GM19193 (cell line): ENCODE results near the gene TRA2B.

Source experiments
- POLR2A ChIP-seq: IDR thresholded peaks from 4 replicates; pipeline ENCODE4 v1.6.1; 2011; ENCODE audit not compliant: insufficient read depth, insufficient read length; ENCODE audit errors: extremely low read depth

TRA2B gene

GRCh38 chr3:185920184-185920583 is 17.6 kb downstream of the TRA2B start:
- TF ChIP-seq POLR2A: no peak

GRCh38 chr3:185916042-185916833 is 21.6 kb downstream of the TRA2B start:
- peak; percentile 19 for TF ChIP-seq POLR2A

- no peak for TF ChIP-seq POLR2A
Observed at GRCh38 chr3:185915642-185916041, 22.2 kb downstream of the TRA2B start.

GRCh38 chr3:185914911-185915629 is 22.7 kb downstream of the TRA2B start:
- TF ChIP-seq POLR2A: no peak

- peak; percentile 21 for TF ChIP-seq POLR2A
Observed at GRCh38 chr3:185912929-185913901, 24.6 kb downstream of the TRA2B start.

- TF ChIP-seq POLR2A: no peak
Observed at GRCh38 chr3:185912512-185912911, 25.3 kb downstream of the TRA2B start.

- TF ChIP-seq POLR2A: no peak
Observed at GRCh38 chr3:185900228-185900627, 37.6 kb downstream of the TRA2B start.

- TF ChIP-seq POLR2A: no peak
Observed at GRCh38 chr3:185896636-185897035, 41.2 kb downstream of the TRA2B start.

- no peak for TF ChIP-seq POLR2A
Observed at GRCh38 chr3:185887066-185887465, 50.7 kb downstream of the TRA2B start.

GRCh38 chr3:185884641-185885040 is 53.2 kb downstream of the TRA2B start:
- no peak for TF ChIP-seq POLR2A

GRCh38 chr3:185881926-185882325 is 55.9 kb downstream of the TRA2B start:
- no peak for TF ChIP-seq POLR2A

GRCh38 chr3:185880600-185880999 is 57.2 kb downstream of the TRA2B start:
- no peak for TF ChIP-seq POLR2A

GRCh38 chr3:185878920-185879319 is 58.9 kb downstream of the TRA2B start:
- no peak for TF ChIP-seq POLR2A

- TF ChIP-seq POLR2A: no peak
Observed at GRCh38 chr3:185874119-185874518, 63.7 kb downstream of the TRA2B start.

GRCh38 chr3:185867650-185868049 is 70.2 kb downstream of the TRA2B start:
- TF ChIP-seq POLR2A: no peak
